Duodenal mucosa (tissue), 2 donors: Measurements from ENCODE around the gene AMN.

Experiments used
- H3K27ac ChIP-seq: one replicate; pipeline ENCODE4 v1.7.0; 2013; ENCODE audit warnings: low read depth, low read length
- H3K27me3 ChIP-seq, 2 donors: one replicate each; pipeline ENCODE4 v1.7.0; 2013; ENCODE audit warnings: low read length in 2 of 2, control low read depth in 1 of 2; ENCODE audit not compliant: insufficient read depth in 2 of 2, control insufficient read depth in 1 of 2
- H3K36me3 ChIP-seq, 2 donors: one replicate each; pipeline ENCODE4 v1.7.0; 2013; ENCODE audit warnings: low read length in 2 of 2, control low read depth in 1 of 2; ENCODE audit not compliant: insufficient read depth in 2 of 2, control insufficient read depth in 1 of 2
- H3K4me1 ChIP-seq, 2 donors: one replicate each; pipeline ENCODE4 v1.7.0; 2013; ENCODE audit warnings: low read length in 2 of 2, control low read depth in 1 of 2; ENCODE audit not compliant: insufficient read depth in 2 of 2, control insufficient read depth in 1 of 2
- H3K4me3 ChIP-seq, 2 donors: one replicate each; pipeline ENCODE4 v1.7.0; 2013; ENCODE audit warnings: low read length in 2 of 2, low read depth in 1 of 2
- H3K9ac ChIP-seq, 2 donors: one replicate each; pipeline ENCODE4 v1.7.0; 2013; ENCODE audit warnings: low read length in 2 of 2, low read depth in 1 of 2
- H3K9me3 ChIP-seq, 2 donors: one replicate each; pipeline ENCODE4 v1.7.0; 2013; ENCODE audit warnings: low read length in 2 of 2, control low read depth in 1 of 2; ENCODE audit not compliant: control insufficient read depth in 1 of 2

AMN gene

DNA sequence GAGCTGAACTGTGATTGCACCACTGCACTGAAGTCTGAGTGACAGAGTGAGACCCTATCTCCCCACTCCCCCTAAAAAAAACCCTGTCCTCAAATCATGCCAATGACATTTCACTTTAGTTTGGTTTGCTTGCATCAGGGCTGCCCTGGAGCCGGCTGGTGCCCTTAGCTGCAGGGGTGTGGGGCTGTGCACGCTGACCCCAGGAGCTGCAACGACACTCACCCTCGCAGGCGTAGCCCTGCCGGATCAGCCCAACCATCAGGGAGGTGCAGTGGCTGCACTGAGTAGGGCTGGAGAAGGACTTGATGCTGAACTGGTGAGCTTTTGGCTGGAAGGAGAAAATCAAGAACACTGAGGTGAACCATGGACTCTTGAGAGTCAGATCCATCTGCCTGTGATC is 29.8 kb downstream of the AMN start:
- Histone ChIP-seq H3K9ac (no peak overlapping the region), H3K4me3 (no peak overlapping the region), H3K36me3 (peaks cover 46 to 87% of the 10 kb centered on the region in 2 donors), H3K9me3 (no peaks in the 10 kb centered on the region), H3K4me1 (peaks cover 0 to 5% of the 10 kb centered on the region in 2 donors), H3K27ac (no peak overlapping the region), H3K27me3 (no peaks in the 10 kb centered on the region)

DNA sequence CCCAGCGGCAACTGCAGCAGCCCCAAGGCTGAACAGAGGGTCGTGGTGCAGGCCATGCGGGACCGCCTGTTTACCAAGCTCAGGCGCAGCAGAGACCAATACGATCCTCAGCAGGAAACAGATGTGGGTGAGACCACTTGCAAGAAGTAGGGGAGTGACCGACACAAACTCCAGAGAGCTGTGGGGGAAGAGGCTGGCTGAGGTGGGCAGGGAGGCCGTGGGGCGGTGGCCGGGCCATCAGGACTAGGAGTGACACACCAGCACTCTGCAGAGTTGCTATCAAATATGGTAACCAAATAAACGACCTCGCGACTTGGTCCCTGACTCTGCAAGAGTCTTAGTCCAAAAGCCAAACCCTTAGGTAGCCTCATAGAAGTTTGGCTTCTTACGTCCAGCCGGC is 30.6 kb downstream of the AMN start:
- Histone ChIP-seq H3K4me1 (peaks cover 0 to 5% of the 10 kb centered on the region in 2 donors), H3K36me3 (peaks cover 48 to 89% of the 10 kb centered on the region in 2 donors), H3K4me3 (no peak overlapping the region)

DNA sequence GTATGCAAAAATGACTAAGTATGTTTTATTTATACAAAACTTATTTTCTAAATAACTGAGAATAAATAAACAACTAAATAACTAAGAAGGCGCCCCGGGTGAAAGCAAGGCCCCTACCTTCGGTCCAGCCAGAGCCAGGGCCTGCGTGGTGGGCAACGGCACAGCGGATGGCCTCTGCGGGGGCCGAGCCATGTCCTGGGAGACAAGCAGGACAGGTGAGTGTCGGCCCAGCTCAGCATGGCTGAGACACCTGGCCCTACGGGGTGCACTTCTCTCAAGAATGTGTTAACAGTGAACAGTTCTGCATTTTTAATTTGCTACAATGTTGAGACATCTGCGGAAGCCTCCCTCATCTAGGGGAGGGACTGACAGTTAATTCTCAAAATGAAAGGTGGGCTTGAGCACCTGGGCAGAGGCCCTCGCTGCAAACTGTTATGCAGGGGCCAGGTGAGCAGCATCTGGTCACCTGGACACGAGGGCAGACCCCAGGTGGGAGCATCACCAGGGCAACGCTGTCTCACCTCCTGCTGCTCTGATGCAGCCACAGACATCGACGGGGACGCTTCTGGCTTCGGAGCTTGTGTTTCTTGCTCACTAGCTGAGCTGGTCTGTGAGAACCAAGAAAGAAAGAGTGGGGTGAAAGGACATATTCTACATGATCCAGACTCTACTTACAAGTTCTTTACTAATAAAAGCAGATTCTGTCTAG is 31.8 kb downstream of the AMN start:
- no peaks in the 10 kb centered on the region for H3K4me1 ChIP-seq
- peaks cover 51 to 90% of the 10 kb centered on the region in 2 donors for H3K36me3 ChIP-seq
- H3K4me3 ChIP-seq, result no peak overlapping the region
- no peak overlapping the region for H3K27ac ChIP-seq
- H3K9me3 ChIP-seq, result no peaks in the 10 kb centered on the region
- H3K27me3 ChIP-seq, result no peaks in the 10 kb centered on the region
- no peak overlapping the region for H3K9ac ChIP-seq

More for the DNA sequence above, 30.6 kb downstream of the AMN start:
- Histone ChIP-seq H3K9ac (no peak overlapping the region), H3K27ac (no peak overlapping the region), H3K9me3 (no peaks in the 10 kb centered on the region), H3K27me3 (no peaks in the 10 kb centered on the region)

DNA sequence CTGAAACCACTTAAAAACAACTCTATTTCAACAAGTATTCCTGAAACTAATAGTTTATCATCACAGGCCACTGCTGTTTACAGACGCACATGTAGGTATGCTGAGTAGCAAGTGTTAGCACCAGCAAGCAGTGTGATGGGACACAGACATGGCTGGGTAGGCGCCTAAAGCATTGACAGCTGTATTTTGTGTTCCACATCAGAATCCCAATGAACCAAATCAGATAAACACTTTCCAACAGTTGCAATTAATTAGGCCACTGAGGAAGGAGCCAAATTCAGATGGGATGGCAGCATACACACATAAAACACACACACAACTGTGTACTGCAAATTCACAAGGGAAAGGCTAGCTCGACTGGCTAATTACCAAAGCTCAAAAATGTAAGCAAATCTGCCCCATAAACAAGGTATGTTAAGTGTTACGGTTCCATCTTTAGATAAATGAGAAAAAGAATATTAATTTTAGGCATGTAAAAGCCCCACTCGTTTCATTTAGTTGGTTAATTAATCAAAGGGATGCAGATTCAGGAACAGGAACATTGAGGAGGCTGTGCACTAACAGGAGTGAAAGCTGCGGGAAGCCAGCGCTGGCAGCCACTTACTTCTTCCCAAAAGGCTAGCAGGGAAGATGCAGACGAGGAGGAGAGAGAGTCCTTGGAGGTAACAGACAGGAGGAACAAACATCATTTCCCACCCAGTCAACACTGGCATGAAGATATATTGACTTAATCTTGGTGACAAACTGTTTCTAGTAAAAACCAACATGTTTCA is 33.4 kb downstream of the AMN start:
- Histone ChIP-seq H3K9me3 (no peaks in the 10 kb centered on the region), H3K27me3 (no peaks in the 10 kb centered on the region), H3K9ac (no peak overlapping the region), H3K4me3 (no peak overlapping the region), H3K4me1 (no peaks in the 10 kb centered on the region), H3K36me3 (peaks cover 43 to 88% of the 10 kb centered on the region in 2 donors), H3K27ac (no peak overlapping the region)

DNA sequence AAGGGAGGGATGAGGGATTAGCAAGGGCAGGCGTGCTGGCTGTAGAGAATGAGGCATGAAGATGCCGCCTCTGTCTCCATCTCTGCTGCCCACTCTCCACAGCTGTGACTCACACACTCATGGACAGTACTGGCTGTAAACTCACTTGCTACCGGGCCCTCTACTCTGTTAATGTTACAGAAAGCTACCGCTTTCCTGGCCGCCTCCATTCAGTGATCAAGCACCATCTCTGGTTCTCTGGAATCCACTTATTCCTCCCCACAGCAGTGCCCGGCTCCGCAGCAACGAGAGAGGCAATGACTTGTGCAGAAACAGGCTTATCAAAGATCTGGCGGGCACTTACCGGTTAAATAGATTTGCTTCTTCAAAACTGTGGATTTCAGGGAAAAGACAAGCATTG is 34.8 kb downstream of the AMN start:
- Histone ChIP-seq H3K9me3 (no peaks in the 10 kb centered on the region), H3K4me1 (no peaks in the 10 kb centered on the region), H3K27ac (no peak overlapping the region), H3K36me3 (peaks cover 47 to 85% of the 10 kb centered on the region in 2 donors), H3K4me3 (no peak overlapping the region), H3K27me3 (no peaks in the 10 kb centered on the region), H3K9ac (no peak overlapping the region)

DNA sequence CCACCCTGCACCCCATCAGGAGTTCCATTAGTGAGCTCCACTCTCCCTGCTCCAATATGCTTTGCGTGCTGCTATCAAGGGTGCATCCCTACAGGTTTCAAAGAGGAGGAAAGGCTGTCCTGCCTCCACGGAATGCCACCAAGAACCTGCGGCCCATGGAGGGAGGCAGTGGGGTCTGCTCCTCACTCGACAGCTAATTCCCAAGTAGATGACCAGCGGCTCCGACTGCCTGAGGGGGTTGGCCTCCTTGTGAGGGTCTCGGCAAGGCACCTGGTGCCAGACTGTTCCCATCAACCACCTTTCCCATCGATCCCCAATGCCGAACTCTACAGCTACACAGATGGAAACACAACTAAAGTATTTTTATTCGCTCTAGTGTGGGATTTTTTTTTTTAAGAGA is 36.0 kb downstream of the AMN start:
- Histone ChIP-seq H3K4me3 (no peak overlapping the region), H3K36me3 (peaks cover 47 to 83% of the 10 kb centered on the region in 2 donors), H3K27me3 (no peaks in the 10 kb centered on the region), H3K4me1 (no peaks in the 10 kb centered on the region), H3K9me3 (no peaks in the 10 kb centered on the region), H3K9ac (no peak overlapping the region), H3K27ac (no peak overlapping the region)

DNA sequence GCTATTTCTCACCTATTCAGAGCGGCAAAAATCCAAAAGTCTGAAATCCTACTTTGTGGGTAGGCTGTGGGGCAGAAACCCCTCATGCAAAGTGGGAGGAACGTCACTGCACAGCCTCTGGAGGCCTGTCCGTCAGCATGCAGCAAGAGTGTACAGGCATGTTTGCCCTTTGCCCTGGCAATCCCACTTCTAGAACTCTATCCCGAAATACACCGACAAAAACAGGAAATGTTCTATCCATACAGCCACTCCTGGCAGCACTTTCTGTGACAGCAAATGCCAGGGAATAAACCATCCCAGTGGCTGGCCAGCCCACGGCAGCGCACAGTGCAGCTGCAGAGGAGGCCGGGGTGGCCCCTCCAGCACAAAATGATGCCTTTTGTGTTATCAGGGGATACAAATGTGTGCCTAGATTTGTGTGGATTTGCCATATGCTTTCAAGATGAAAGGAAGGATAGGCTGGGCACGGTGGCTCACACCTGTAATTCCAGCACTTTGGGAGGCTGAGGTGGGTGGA is 39.7 kb downstream of the AMN start:
- Histone ChIP-seq H3K36me3 (peaks cover 50 to 86% of the 10 kb centered on the region in 2 donors), H3K27me3 (no peaks in the 10 kb centered on the region), H3K4me1 (no peaks in the 10 kb centered on the region), H3K27ac (no peak overlapping the region), H3K9ac (no peak overlapping the region), H3K9me3 (no peaks in the 10 kb centered on the region), H3K4me3 (no peak overlapping the region)

DNA sequence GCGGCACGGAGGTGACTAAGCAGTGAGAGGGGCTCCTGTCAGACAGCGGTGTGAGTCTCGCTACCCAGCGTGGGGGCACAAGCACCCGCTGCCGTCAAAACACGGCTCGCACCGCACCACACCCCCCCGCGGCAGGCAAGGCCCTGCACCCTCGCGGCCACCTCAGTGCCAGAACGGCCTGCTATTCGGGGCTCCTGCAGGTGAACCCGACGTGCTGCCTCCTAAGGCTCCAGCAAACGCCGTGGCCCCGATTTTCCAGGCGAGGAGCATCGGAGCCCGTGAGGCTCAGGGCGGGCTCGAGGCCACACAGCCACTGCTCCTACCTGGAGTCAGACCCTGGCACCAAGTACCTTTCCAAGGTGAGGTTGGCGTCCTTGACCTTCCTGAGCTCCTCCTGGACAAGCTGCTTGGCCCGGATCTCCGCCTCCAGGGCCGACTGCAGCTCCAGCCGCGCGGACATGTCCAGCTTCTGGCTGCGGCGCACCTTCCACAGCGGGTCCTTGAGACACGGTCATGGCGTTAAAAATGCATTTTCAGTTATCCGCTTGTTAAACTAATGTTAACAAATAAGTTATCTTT is 41.8 kb downstream of the AMN start:
- H3K4me1 ChIP-seq, result no peaks in the 10 kb centered on the region
- H3K36me3 ChIP-seq, result peaks cover 54 to 89% of the 10 kb centered on the region in 2 donors
- no peak overlapping the region for H3K27ac ChIP-seq
- no peaks in the 10 kb centered on the region for H3K9me3 ChIP-seq
- no peaks in the 10 kb centered on the region for H3K27me3 ChIP-seq
- no peak overlapping the region for H3K4me3 ChIP-seq
- H3K9ac ChIP-seq, result no peak overlapping the region

DNA sequence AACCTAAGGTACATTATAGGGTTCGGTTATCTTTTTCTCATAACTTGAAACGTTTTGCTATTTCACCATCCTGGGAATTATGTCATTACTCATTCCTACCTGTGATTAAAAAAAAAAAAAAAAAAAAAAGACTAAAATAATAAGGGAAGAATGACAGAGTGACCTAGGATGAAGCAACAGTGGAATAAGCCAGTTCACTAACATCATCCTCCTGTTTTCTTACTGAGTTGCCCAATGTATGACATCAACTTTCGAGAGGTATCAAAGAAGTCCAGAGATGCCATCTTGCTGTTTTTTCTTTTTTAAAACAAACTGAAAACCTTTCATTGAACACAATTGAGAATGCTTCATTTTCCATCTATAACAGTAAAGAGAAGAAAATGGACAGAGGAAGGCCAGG is 42.8 kb downstream of the AMN start:
- Histone ChIP-seq H3K4me1 (no peaks in the 10 kb centered on the region), H3K9ac (no peak overlapping the region), H3K4me3 (no peak overlapping the region), H3K27me3 (no peaks in the 10 kb centered on the region), H3K36me3 (peaks cover 54 to 91% of the 10 kb centered on the region in 2 donors), H3K9me3 (no peaks in the 10 kb centered on the region), H3K27ac (no peak overlapping the region)
